Smooth muscle cell of bladder (primary cell): ENCODE data around the gene BRK1. TPM values are rescaled to one million over a fixed set of nuclear protein-coding genes. Genes with fewer than 3 reads are reported as not detected.

Experiments
- total RNA-seq: library from RNA; depleted of rRNA; stranded (reverse); fragments of >200 nt; gene quantifications from 2 replicates; pipeline ENCODE4 v1.2.3, GENCODE V29; 2014

The BRK1 gene
- total RNA-seq: 88.9 and 101 TPM in 2 replicates

DNA sequence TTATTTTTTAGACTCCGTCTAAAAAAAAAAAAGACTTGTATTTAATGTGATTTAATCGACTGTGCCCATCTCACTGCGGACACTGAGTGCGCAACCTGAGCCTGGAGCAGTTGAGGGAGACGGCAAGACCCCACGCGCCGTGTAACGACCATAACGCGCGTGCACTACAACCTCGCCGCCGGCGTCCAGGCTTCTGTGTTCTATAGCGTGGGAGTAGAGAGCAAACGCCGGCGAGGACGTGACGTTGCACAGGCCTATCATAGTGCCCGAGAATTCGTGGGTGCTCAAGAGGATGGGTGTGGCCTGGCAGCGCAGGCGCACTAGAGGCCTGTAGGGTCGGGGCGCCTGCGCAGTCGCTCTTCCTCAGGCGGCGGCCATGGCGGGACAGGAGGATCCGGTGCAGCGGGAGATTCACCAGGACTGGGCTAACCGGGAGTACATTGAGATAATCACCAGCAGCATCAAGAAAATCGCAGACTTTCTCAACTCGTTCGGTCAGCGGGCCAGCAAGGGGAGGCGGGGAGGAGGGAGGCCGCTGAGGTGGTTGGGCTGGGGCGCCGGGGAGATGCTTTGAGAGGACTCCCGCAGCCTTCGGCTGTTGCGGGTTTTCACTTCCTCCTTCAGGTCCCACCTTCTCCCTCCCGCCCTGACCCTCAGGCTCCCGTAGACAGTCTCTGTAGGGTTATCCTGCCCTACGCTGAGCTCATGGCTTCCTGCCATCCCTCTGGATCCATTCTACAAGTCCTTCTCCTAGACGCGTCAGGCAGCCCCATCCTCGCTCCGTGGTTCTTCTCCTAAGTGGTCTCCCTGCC, at the start of gene BRK1:
BRK1 (plus strand) TSS at position 350 of the 812 bp plus-strand sequence; CDS start at position 377, 27 bp downstream.

GRCh38 chr3:10108091-10108490, 7.4 kb upstream of the BRK1 start, which contains the start of gene FANCD2OS:
TSS of gene FANCD2OS (minus strand) at chr3:10108255. CDS start at chr3:10104774, 3,481 bp downstream.

GRCh38 chr3:10164546-10165393, 49.3 kb downstream of the BRK1 start, which contains the start of gene IRAK2:
TSS of gene IRAK2 (plus strand) at chr3:10164919. CDS start at chr3:10164955, 36 bp downstream.

Other genes with a start within 250 kb of the BRK1 start
- gene CIDEC, start 235.4 kb upstream of the BRK1 start, total RNA-seq: 0.14 and 0.18 TPM in 2 replicates
- gene JAGN1, start 225.1 kb upstream of the BRK1 start, total RNA-seq: 24.5 and 31.2 TPM in 2 replicates
- 0.14 and 0.83 TPM in 2 replicates for gene IL17RE, start 212.8 kb upstream of the BRK1 start, total RNA-seq
- 24.7 and 34.0 TPM in 2 replicates for gene IL17RC, start 198.6 kb upstream of the BRK1 start, total RNA-seq
- gene CRELD1, start 181.8 kb upstream of the BRK1 start, total RNA-seq: 20.1 and 58.8 TPM in 2 replicates
- 1.6 and 2.1 TPM in 2 replicates for gene PRRT3, start 163.3 kb upstream of the BRK1 start, total RNA-seq
- 72.0 and 78.9 TPM in 2 replicates for gene EMC3, start 128.8 kb upstream of the BRK1 start, total RNA-seq
- 2.0 and 2.6 TPM in 2 replicates for gene FANCD2, start 89.2 kb upstream of the BRK1 start, total RNA-seq
- not detected in 2 replicates for gene FANCD2OS, start 7.4 kb upstream of the BRK1 start, total RNA-seq
- 33.8 and 37.9 TPM in 2 replicates for gene VHL, start 26.1 kb downstream of the BRK1 start, total RNA-seq
- gene IRAK2, start 49.2 kb downstream of the BRK1 start, total RNA-seq: 3.8 and 5.5 TPM in 2 replicates
- 7.1 and 11.0 TPM in 2 replicates for gene TATDN2, start 132.8 kb downstream of the BRK1 start, total RNA-seq
- not detected in 2 replicates for gene GHRL, start 177.3 kb downstream of the BRK1 start, total RNA-seq
- gene SEC13, start 205.4 kb downstream of the BRK1 start, total RNA-seq: 401 and 435 TPM in 2 replicates